Ovary (tissue), 9 donors: ENCODE data around the gene LRRC57. TPM values are rescaled to one million over a fixed set of nuclear protein-coding genes. Genes with fewer than 3 reads are reported as not detected.

Source experiments
- DNase-seq, 5 donors: peaks; one replicate each; pipeline ENCODE4 v3.0.0-alpha.2; 2019 to 2020
- H3K27ac ChIP-seq, 2 donors: fragments of 200-600 bp; one replicate each; pipeline versions ENCODE4 v1.5.1 to v1.8.0; 2019 to 2022
- H3K27me3 ChIP-seq: fragments of 200-600 bp; one replicate; pipeline ENCODE4 v1.8.0; 2022
- H3K36me3 ChIP-seq: fragments of 200-600 bp; sonication (generic); one replicate; pipeline ENCODE4 v1.5.1; 2019
- H3K4me1 ChIP-seq: one replicate; pipeline ENCODE4 v1.8.1; 2013; ENCODE audit warnings: mild to moderate bottlenecking, moderate library complexity; ENCODE audit not compliant: insufficient read depth
- H3K4me3 ChIP-seq: fragments of 200-600 bp; sonication (generic); one replicate; pipeline ENCODE4 v1.5.1; 2017
- H3K9me3 ChIP-seq, 2 donors: fragments of 200-600 bp in 1 of 2; sonication (generic) in 1 of 2; one replicate each; pipeline versions ENCODE4 v1.5.1 to v1.8.1; 2013 to 2019; ENCODE audit warnings: mild to moderate bottlenecking in 1 of 2, moderate library complexity in 1 of 2
- EP300 ChIP-seq: sonication (generic); formaldehyde crosslinking; IDR thresholded peaks from one replicate; pipeline ENCODE4 v1.6.1; 2017; ENCODE audit warnings: antibody characterized with exemption
- POLR2A ChIP-seq: fragments of 450-650 bp; IDR thresholded peaks from one replicate; pipeline ENCODE4 v1.6.1; 2017; ENCODE audit warnings: antibody characterized with exemption, mild to moderate bottlenecking, moderate library complexity
- WGBS, 3 donors: extraction: QIAGEN DNeasy Blood & Tissue Kit in 1 of 3; methylation state at CpG; one replicate each; pipeline versions ENCODE4 v1.1.5 to v1.1.7; 2013 to 2017; 5-methylcytosine and 5-hydroxymethylcytosine counted together
- intact Hi-C, 4 donors: fragments of 100-400 bp; cut with DNase I; formaldehyde crosslinking; loops; one replicate each; pipeline versions ENCODE4 v1.11.0 to v1.15.1; 2022 to 2023
- polyA plus RNA-seq, 2 donors: library from polyadenylated mRNA; stranded (reverse); fragments of 200-250 nt in 1 of 2; fragments of 350-450 nt in 1 of 2; fragmentation: Illumina TruSeq in 1 of 2; extraction: RNeasy Lipid Tissue Mini Kit (QIAGEN cat#74804) in 1 of 2; gene quantifications; one replicate each; pipeline ENCODE4 v1.2.3, GENCODE V29; 2013 to 2014
- total RNA-seq, 7 donors: library from RNA; depleted of rRNA in 2 of 7; stranded (reverse); fragments of >200 nt in 2 of 7; fragmentation: NEBNext Ultra II Directional in 3 of 7; extraction: Animal tissue kit (Norgen Biotek cat#: 25700) in 3 of 7; gene quantifications; one replicate each; pipeline versions ENCODE4 v1.1.0 to v1.2.4, GENCODE V29; 2016 to 2023
- TF ChIP-seq, protein P1 (sequence below), 3 donors: fragments of 450-650 bp in 2 of 3; fragments of 200-600 bp in 1 of 3; IDR thresholded peaks; one replicate each; pipeline versions ENCODE4 v1.5.1 to v1.8.0; 2016 to 2022; ENCODE audit warnings: antibody characterized with exemption in 3 of 3, mild to moderate bottlenecking in 1 of 3
- donor health status: DM: no; HTN: no; CAD: no; lungs with moderate emphysema.
- donor health status: DM: no; HTN: no; CAD: no.
- donor health status: Bipolar disorder and iron deficiency.
- donor health status: DM: yes; HTN: yes; CAD: no.
- donor health status: DM: no; HTN: no; CAD: no.
- donor health status: DM: yes; HTN: yes; CAD: no.

Gene LRRC57
- total and polyA plus RNA-seq, 9 donors, result 7.9 to 28.7 (median 17.7) TPM

GRCh38 chr15:42593143-42593542 lies 44.5 kb upstream of the LRRC57 start:
- peak in 3 of 5 donors; percentile 45 to 61 (median 51) for DNase-seq
- Histone ChIP-seq H3K4me1 (peaks cover 13% of the 10 kb centered on the region), H3K36me3 (no peaks in the 10 kb centered on the region), H3K4me3 (no peak overlapping the region), H3K27ac (peak overlapping the region; percentile 70 to 74), H3K27me3 (no peaks in the 10 kb centered on the region), H3K9me3 (no peaks in the 10 kb centered on the region)
- TF ChIP-seq, protein P1, sequence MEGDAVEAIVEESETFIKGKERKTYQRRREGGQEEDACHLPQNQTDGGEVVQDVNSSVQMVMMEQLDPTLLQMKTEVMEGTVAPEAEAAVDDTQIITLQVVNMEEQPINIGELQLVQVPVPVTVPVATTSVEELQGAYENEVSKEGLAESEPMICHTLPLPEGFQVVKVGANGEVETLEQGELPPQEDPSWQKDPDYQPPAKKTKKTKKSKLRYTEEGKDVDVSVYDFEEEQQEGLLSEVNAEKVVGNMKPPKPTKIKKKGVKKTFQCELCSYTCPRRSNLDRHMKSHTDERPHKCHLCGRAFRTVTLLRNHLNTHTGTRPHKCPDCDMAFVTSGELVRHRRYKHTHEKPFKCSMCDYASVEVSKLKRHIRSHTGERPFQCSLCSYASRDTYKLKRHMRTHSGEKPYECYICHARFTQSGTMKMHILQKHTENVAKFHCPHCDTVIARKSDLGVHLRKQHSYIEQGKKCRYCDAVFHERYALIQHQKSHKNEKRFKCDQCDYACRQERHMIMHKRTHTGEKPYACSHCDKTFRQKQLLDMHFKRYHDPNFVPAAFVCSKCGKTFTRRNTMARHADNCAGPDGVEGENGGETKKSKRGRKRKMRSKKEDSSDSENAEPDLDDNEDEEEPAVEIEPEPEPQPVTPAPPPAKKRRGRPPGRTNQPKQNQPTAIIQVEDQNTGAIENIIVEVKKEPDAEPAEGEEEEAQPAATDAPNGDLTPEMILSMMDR (IDR thresholded peaks at IDR 0.05), result no peak
- TF ChIP-seq EP300 (no peak), POLR2A (no peak)
- WGBS, 3 donors, result 10 to 18% (median 15%) methylated on average over 4 of the region's 4 CpGs
- intact Hi-C loops, result no loop called here

GRCh38 chr15:42592716-42593115 lies 44.1 kb upstream of the LRRC57 start:
- no peak for DNase-seq
- Histone ChIP-seq H3K27ac (peak overlapping the region; percentile 70 to 74), H3K9me3 (no peaks in the 10 kb centered on the region), H3K36me3 (no peaks in the 10 kb centered on the region), H3K27me3 (no peaks in the 10 kb centered on the region), H3K4me3 (no peak overlapping the region), H3K4me1 (peaks cover 13% of the 10 kb centered on the region)
- intact Hi-C loops, result no loop called here
- WGBS, 3 donors, result 59 to 61% (median 61%) methylated on average over 3 of the region's 3 CpGs
- TF ChIP-seq EP300 (no peak), POLR2A (no peak)
- TF ChIP-seq, protein P1 (IDR thresholded peaks at IDR 0.05), result no peak

- intact Hi-C loops, result no loop called here
- TF ChIP-seq POLR2A, result no peak
- TF ChIP-seq, protein P1 (IDR thresholded peaks at IDR 0.05), result peak in 1 of 3 donors; percentile 17
- H3K36me3 ChIP-seq, result no peaks in the 10 kb centered on the region
- H3K4me3 ChIP-seq, result no peak overlapping the region
- WGBS, 3 donors, result 86 to 88% (median 87%) methylated on average over 10 of the region's 10 CpGs
- DNase-seq, result no peak
- no peak overlapping the region for H3K27ac ChIP-seq
- peaks cover 9% of the 10 kb centered on the region for H3K4me1 ChIP-seq
- H3K9me3 ChIP-seq, result no peaks in the 10 kb centered on the region
- H3K27me3 ChIP-seq, result no peaks in the 10 kb centered on the region
Measured at GRCh38 chr15:42591238-42591934, 42.8 kb upstream of the LRRC57 start.

DNA sequence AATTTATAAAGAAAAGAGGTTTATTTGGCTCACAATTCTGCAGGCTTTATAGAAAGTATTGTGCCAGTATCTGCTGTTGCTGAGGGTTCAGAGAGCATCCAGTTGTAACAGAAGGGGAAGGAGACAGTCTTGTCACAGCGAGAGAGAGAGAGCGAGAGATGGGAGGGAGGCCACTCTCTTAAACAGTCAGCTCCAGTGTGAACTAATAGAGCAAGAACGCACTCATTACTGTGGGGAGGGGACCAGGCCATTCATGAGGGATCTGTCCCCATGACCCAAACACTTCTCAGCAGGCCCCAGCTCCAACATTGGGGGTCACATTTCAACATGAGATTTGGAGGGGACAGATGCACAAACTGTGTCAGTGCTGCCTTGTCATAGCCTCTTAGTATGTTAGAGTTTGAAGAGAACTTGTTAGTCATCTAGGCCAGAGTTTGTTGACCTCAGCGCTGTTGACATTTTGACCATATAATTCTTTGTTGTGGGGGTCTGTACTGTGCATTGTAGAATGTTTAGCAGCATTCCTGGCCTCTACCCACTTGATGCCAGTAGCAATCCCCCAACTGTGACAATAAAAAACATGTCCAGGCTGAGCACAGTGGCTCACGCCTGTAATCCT lies 42.1 kb upstream of the LRRC57 start:
- Histone ChIP-seq H3K27me3 (no peaks in the 10 kb centered on the region), H3K36me3 (no peaks in the 10 kb centered on the region), H3K4me3 (no peak overlapping the region), H3K27ac (no peak overlapping the region), H3K9me3 (no peaks in the 10 kb centered on the region), H3K4me1 (peaks cover 7% of the 10 kb centered on the region)
- intact Hi-C loops, result no loop called here
- TF ChIP-seq EP300 (no peak), POLR2A (no peak)
- TF ChIP-seq, protein P1 (IDR thresholded peaks at IDR 0.05), result no peak
- 94 to 98% (median 95%) methylated on average over 5 of the region's 5 CpGs for WGBS, 3 donors
- DNase-seq, result no peak
